CD4-positive, alpha-beta memory T cell (primary cell): ENCODE results near the gene SENP5. TPM values are rescaled to one million over a fixed set of nuclear protein-coding genes. Genes with fewer than 3 reads are reported as not detected.
A peak's percentile ranks its signal among the peaks of the same experiment; 100 is the strongest.

Experiments
- CTCF ChIA-PET: fragments of 350-600 bp; sonication (Branson Sonifier 250); formaldehyde crosslinking; loops from one replicate; lab custom pipeline; 2021; ENCODE audit warnings: inconsistent platforms; ENCODE audit not compliant: partially characterized antibody; lab: Charles Lee
- POLR2A ChIA-PET: fragments of 350-600 bp; sonication (Branson Sonifier 250); formaldehyde crosslinking; loops from one replicate; lab custom pipeline; 2021; ENCODE audit not compliant: partially characterized antibody; lab: Charles Lee
- DNase-seq, 5 donors: peaks; one replicate each; pipeline versions ENCODE4 v3.0.0 to v3.0.0-alpha.2; 2020 to 2022; ENCODE audit warnings: mixed read lengths in 1 of 5
- H3K27ac ChIP-seq: one replicate; pipeline ENCODE4 v1.7.0; 2013; ENCODE audit warnings: low read depth, low read length
- H3K27me3 ChIP-seq: 2 replicates; pipeline ENCODE4 v1.7.0; 2013; ENCODE audit warnings: mild to moderate bottlenecking, low read length, moderate library complexity; ENCODE audit not compliant: insufficient read depth
- H3K36me3 ChIP-seq: 2 replicates; pipeline ENCODE4 v1.7.0; 2013; ENCODE audit warnings: mild to moderate bottlenecking, low read length, moderate library complexity; ENCODE audit not compliant: insufficient read depth
- H3K4me1 ChIP-seq: 2 replicates; pipeline ENCODE4 v1.7.0; 2013; ENCODE audit warnings: mild to moderate bottlenecking, low read length, moderate library complexity; ENCODE audit not compliant: insufficient read depth
- H3K4me3 ChIP-seq, 2 donors: one replicate each; pipeline ENCODE4 v1.7.0; 2013; ENCODE audit warnings: low read length in 2 of 2, mild to moderate bottlenecking in 1 of 2
- H3K9me3 ChIP-seq, 2 donors: one replicate each; pipeline ENCODE4 v1.7.0; 2013; ENCODE audit warnings: low read length in 2 of 2, control low read depth in 1 of 2; ENCODE audit not compliant: control insufficient read depth in 1 of 2
- H3K27ac Mint-ChIP-seq, 7 donors: one replicate each; pipeline ENCODE4 v1.8.0; 2020 to 2021; ENCODE audit warnings: mixed read lengths in 7 of 7, mild to moderate bottlenecking in 6 of 7, inconsistent platforms in 3 of 7, moderate library complexity in 3 of 7
- H3K27me3 Mint-ChIP-seq, 2 donors: one replicate each; pipeline ENCODE4 v1.8.0; 2020 to 2021; ENCODE audit warnings: mixed read lengths in 2 of 2
- H3K36me3 Mint-ChIP-seq, 2 donors: one replicate each; pipeline ENCODE4 v1.8.0; 2020 to 2021; ENCODE audit warnings: mixed read lengths in 2 of 2, inconsistent platforms in 1 of 2, mild to moderate bottlenecking in 1 of 2
- H3K4me1 Mint-ChIP-seq, 4 donors: one replicate each; pipeline ENCODE4 v1.8.0; 2020 to 2021; ENCODE audit warnings: mixed read lengths in 4 of 4, mild to moderate bottlenecking in 1 of 4
- H3K4me3 Mint-ChIP-seq, 8 donors: one replicate each; pipeline ENCODE4 v1.8.0; 2020 to 2021; ENCODE audit warnings: mixed read lengths in 8 of 8, mild to moderate bottlenecking in 7 of 8, moderate library complexity in 6 of 8, inconsistent platforms in 3 of 8
- H3K9me3 Mint-ChIP-seq, 8 donors: one replicate each; pipeline ENCODE4 v1.8.0; 2020 to 2021; ENCODE audit warnings: mixed read lengths in 8 of 8, mild to moderate bottlenecking in 5 of 8, inconsistent platforms in 3 of 8, moderate library complexity in 1 of 8
- intact Hi-C: fragments of 100-400 bp; cut with micrococcal nuclease; formaldehyde crosslinking; loops from one replicate; pipeline ENCODE4 v1.15.1; 2023
- polyA plus RNA-seq, 2 donors: library from polyadenylated mRNA; unstranded; fragments of 300-500 nt; fragmentation: Illumina TruSeq; gene quantifications; one replicate each; pipeline ENCODE4 v1.2.3, GENCODE V29; 2021
- total RNA-seq, 2 experiments: library from RNA; stranded (reverse); gene quantifications; one replicate each; pipeline ENCODE4 v1.2.3, GENCODE V29; 2021

The SENP5 gene
- total and polyA plus RNA-seq, 4 experiments from 2014 or later, result 4.9 to 45.5 (median 27.0) TPM

- Histone ChIP-seq H3K36me3 (no peaks in the 10 kb centered on the region), H3K27me3 (no peaks in the 10 kb centered on the region), H3K4me3 (no peak overlapping the region), H3K27ac (no peak overlapping the region), H3K4me1 (peaks cover 8% of the 10 kb centered on the region), H3K9me3 (no peaks in the 10 kb centered on the region)
- POLR2A ChIA-PET, result no interaction called here
- no peak for DNase-seq
- peaks cover 0 to 2% (median 0%) of the 10 kb centered on the region in 8 donors for H3K9me3 Mint-ChIP-seq
- peaks cover 0 to 11% (median 4%) of the 10 kb centered on the region in 4 donors for H3K4me1 Mint-ChIP-seq
- H3K27ac Mint-ChIP-seq, result no peak overlapping the region
- no peak overlapping the region for H3K4me3 Mint-ChIP-seq
- CTCF ChIA-PET, result no interaction called here
- no peaks in the 10 kb centered on the region for H3K36me3 Mint-ChIP-seq
- intact Hi-C loops, result no loop called here
- no peaks in the 10 kb centered on the region for H3K27me3 Mint-ChIP-seq
Observed at GRCh38 chr3:196965112-196965803, 97.5 kb downstream of the SENP5 start.

GRCh38 chr3:196965804-196966173, 98.1 kb downstream of the SENP5 start:
- Mint-ChIP-seq H3K36me3 (no peaks in the 10 kb centered on the region), H3K4me3 (no peak overlapping the region)
- CTCF ChIA-PET, result no interaction called here

GRCh38 chr3:196966526-196967401, 99.0 kb downstream of the SENP5 start:
- ChIA-PET POLR2A (interaction anchor here (2.9 kb wide), 1 partner anchor 25 kb away, joined by 12 read pairs; the partner anchor contains the start of gene NCBP2), CTCF (no interaction called here)
- H3K4me1 Mint-ChIP-seq, result peaks cover 0 to 16% (median 4%) of the 10 kb centered on the region in 4 donors
- no peaks in the 10 kb centered on the region for H3K9me3 Mint-ChIP-seq
- H3K4me3 Mint-ChIP-seq, result peak overlapping the region in 5 of 8 donors; percentile 25 to 82 (median 65)
- no peak overlapping the region for H3K4me3 ChIP-seq
- no peaks in the 10 kb centered on the region for H3K36me3 Mint-ChIP-seq
- DNase-seq, result no peak
- intact Hi-C loops, result no loop called here
- H3K4me1 ChIP-seq, result peaks cover 8% of the 10 kb centered on the region
- H3K27ac Mint-ChIP-seq, result no peak overlapping the region
- no peaks in the 10 kb centered on the region for H3K36me3 ChIP-seq
- H3K27me3 ChIP-seq, result no peaks in the 10 kb centered on the region
- H3K9me3 ChIP-seq, result no peaks in the 10 kb centered on the region
- H3K27ac ChIP-seq, result no peak overlapping the region
- no peaks in the 10 kb centered on the region for H3K27me3 Mint-ChIP-seq

More at GRCh38 chr3:196965804-196966173, 98.1 kb downstream of the SENP5 start:
- no peaks in the 10 kb centered on the region for H3K9me3 Mint-ChIP-seq
- H3K27ac ChIP-seq, result no peak overlapping the region
- H3K27me3 ChIP-seq, result no peaks in the 10 kb centered on the region
- H3K9me3 ChIP-seq, result no peaks in the 10 kb centered on the region
- H3K27ac Mint-ChIP-seq, result no peak overlapping the region
- no peaks in the 10 kb centered on the region for H3K27me3 Mint-ChIP-seq
- H3K36me3 ChIP-seq, result no peaks in the 10 kb centered on the region
- H3K4me1 Mint-ChIP-seq, result peaks cover 0 to 16% (median 4%) of the 10 kb centered on the region in 4 donors
- POLR2A ChIA-PET, result no interaction called here
- peaks cover 8% of the 10 kb centered on the region for H3K4me1 ChIP-seq
- H3K4me3 ChIP-seq, result no peak overlapping the region
- intact Hi-C loops, result no loop called here
- no peak for DNase-seq

DNA sequence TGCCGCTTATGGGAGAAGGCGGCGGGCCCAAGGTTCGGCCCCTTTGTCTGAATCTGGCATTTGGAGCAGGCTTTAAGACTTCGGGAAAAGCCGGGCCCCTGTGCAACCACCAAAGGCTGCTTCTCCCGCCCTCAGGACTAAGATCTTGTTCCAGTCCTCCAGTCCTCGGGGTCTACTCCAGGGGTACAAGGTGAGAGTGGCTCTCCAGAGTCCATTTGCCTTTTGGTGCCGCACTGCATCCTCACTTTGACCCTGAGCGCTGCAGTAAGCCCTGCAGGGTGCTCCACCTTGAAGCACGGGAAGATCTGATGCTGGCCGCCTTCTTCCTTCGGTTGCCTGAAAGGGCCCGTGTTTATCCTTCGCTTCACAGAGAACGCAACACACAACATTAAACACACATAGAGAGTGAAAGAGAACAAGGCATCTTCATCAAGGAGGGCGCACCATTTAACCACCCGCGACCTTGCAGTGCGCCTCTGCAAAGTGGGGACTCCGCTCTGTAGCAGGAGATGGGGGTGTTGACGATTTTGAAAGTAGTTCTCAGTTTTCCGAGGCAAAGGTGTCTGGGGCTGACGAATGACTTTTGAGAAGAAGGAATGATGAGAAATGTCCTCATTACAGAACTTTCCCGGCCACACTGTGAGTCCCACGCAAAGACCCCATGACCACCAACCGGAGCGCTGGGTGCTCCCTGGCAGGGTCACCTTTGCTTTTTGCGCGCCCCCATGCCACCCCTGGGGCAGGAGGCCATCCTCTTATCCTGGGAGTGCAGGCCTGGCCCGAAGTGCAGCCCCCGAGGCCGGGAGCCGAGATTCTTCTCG, 99.9 kb downstream of the SENP5 start:
- no peaks in the 10 kb centered on the region for H3K9me3 ChIP-seq
- H3K4me3 ChIP-seq, result peak overlapping the region in 1 of 2 donors; percentile 50
- Mint-ChIP-seq H3K4me3 (peak overlapping the region; percentile 61 to 82 (median 74)), H3K9me3 (no peaks in the 10 kb centered on the region), H3K27me3 (no peaks in the 10 kb centered on the region), H3K36me3 (no peaks in the 10 kb centered on the region), H3K4me1 (peaks cover 0 to 16% (median 4%) of the 10 kb centered on the region in 4 donors), H3K27ac (peak overlapping the region in 1 of 7 donors; percentile 40)
- CTCF ChIA-PET, result no interaction called here
- H3K4me1 ChIP-seq, result peaks cover 8% of the 10 kb centered on the region
- H3K27ac ChIP-seq, result no peak overlapping the region
- intact Hi-C loops, result loop anchor here (2.0 kb wide), 1 partner anchor 431 kb away; no protein-coding TSS in a partner anchor
- POLR2A ChIA-PET, result interaction anchor here (2.9 kb wide), 1 partner anchor 26 kb away, joined by 12 read pairs; the partner anchor contains the start of gene NCBP2
- no peaks in the 10 kb centered on the region for H3K36me3 ChIP-seq
- no peaks in the 10 kb centered on the region for H3K27me3 ChIP-seq
- DNase-seq, result no peak

- peak in 4 of 5 donors; percentile 26 to 38 (median 34) for DNase-seq
- POLR2A ChIA-PET, result interaction anchor here (2.9 kb wide), 1 partner anchor 26 kb away, joined by 12 read pairs; the partner anchor contains the start of gene NCBP2
- Histone ChIP-seq H3K36me3 (no peaks in the 10 kb centered on the region), H3K27ac (peak within 1 kb of the TSS; percentile 4), H3K4me3 (peak within 1 kb of the TSS in 1 of 2 donors; percentile 64), H3K27me3 (no peaks in the 10 kb centered on the region), H3K4me1 (peaks cover 8% of the 10 kb centered on the region), H3K9me3 (no peaks in the 10 kb centered on the region)
- peak within 1 kb of the TSS in 2 of 7 donors; percentile 40 to 70 for H3K27ac Mint-ChIP-seq
- H3K27me3 Mint-ChIP-seq, result no peaks in the 10 kb centered on the region
- CTCF ChIA-PET, result interaction anchor here (1.3 to 1.6 kb wide), 2 partner anchors 16 to 45 kb away, joined by 3 read pairs; no protein-coding TSS in a partner anchor
- H3K4me3 Mint-ChIP-seq, result peak within 1 kb of the TSS; percentile 70 to 86 (median 82)
- peaks cover 0 to 16% (median 4%) of the 10 kb centered on the region in 4 donors for H3K4me1 Mint-ChIP-seq
- intact Hi-C loops, result loop anchor here (1.0 to 2.0 kb wide), 4 partner anchors 26 to 432 kb away; partner anchors contain the start of gene NCBP2
- no peaks in the 10 kb centered on the region for H3K9me3 Mint-ChIP-seq
- no peaks in the 10 kb centered on the region for H3K36me3 Mint-ChIP-seq
Observed at GRCh38 chr3:196968233-196969133, 100.8 kb downstream of the SENP5 start, which contains the start of gene PIGZ. TSS of gene PIGZ (minus strand) at chr3:196968833. CDS start at chr3:196952031, 16,802 bp downstream.
